Heart right ventricle (tissue), 16 donors: ENCODE measurements around the gene LCORL. TPM values are rescaled to one million over a fixed set of nuclear protein-coding genes. Genes with fewer than 3 reads are reported as not detected.

ENCODE experiments used
- ATAC-seq, 8 donors: fragments of 200-7000 bp; cut with Tn5 transposase; one replicate each; pipeline ENCODE4 v1.9.1; 2020; ENCODE audit warnings: mild to moderate bottlenecking in 8 of 8, moderate library complexity in 8 of 8, moderate number of reproducible peaks in 1 of 8
- DNase-seq, 2 donors: peaks; one replicate each; pipeline ENCODE4 v3.0.0-alpha.2; 2020
- H3K27ac ChIP-seq, 10 donors: fragments of 200-600 bp; sonication (generic) in 2 of 10; one replicate each; pipeline versions ENCODE4 v1.5.0 to v1.8.0; 2020 to 2022; ENCODE audit warnings: mild to moderate bottlenecking in 3 of 10
- H3K27me3 ChIP-seq, 7 donors: fragments of 200-600 bp; one replicate each; pipeline ENCODE4 v1.8.0; 2021 to 2022; ENCODE audit warnings: mild to moderate bottlenecking in 2 of 7
- H3K36me3 ChIP-seq, 9 donors: fragments of 200-600 bp; sonication (generic) in 1 of 9; one replicate each; pipeline versions ENCODE4 v1.5.0 to v1.8.0; 2020 to 2022; ENCODE audit warnings: mild to moderate bottlenecking in 2 of 9
- H3K4me1 ChIP-seq, 9 donors: fragments of 200-600 bp; sonication (generic) in 1 of 9; one replicate each; pipeline versions ENCODE4 v1.5.0 to v1.8.0; 2020 to 2022; ENCODE audit warnings: mild to moderate bottlenecking in 4 of 9
- H3K4me3 ChIP-seq, 10 donors: fragments of 200-600 bp; sonication (generic) in 2 of 10; one replicate each; pipeline versions ENCODE4 v1.5.0 to v1.8.0; 2020 to 2022; ENCODE audit warnings: mild to moderate bottlenecking in 7 of 10, moderate library complexity in 2 of 10
- H3K9me3 ChIP-seq, 11 donors: fragments of 200-600 bp in 10 of 11; sonication (generic) in 2 of 11; one replicate each; pipeline versions ENCODE4 v1.5.0 to v1.8.0; 2013 to 2022; ENCODE audit warnings: mild to moderate bottlenecking in 2 of 11, control low read depth in 1 of 11, moderate library complexity in 1 of 11
- CTCF ChIP-seq, 9 donors: fragments of 200-600 bp; sonication (generic) in 2 of 9; IDR thresholded peaks; one replicate each; pipeline versions ENCODE4 v1.5.0 to v1.8.0; 2021 to 2022; ENCODE audit warnings: antibody characterized with exemption in 9 of 9, mild to moderate bottlenecking in 5 of 9, moderate library complexity in 1 of 9
- WGBS, 2 donors: extraction: QIAGEN DNeasy Blood & Tissue Kit; methylation state at CpG; one replicate each; pipeline ENCODE4 v1.1.7; 2013; ENCODE audit warnings: inconsistent platforms in 1 of 2; 5-methylcytosine and 5-hydroxymethylcytosine counted together
- intact Hi-C, 10 donors: fragments of 100-400 bp; cut with DNase I; formaldehyde crosslinking; loops; one replicate each; pipeline versions ENCODE4 v1.11.1 to v1.14.2; 2022
- polyA plus RNA-seq, 2 donors: library from polyadenylated mRNA; stranded (reverse); fragments of 200-250 nt; gene quantifications; one replicate each; pipeline ENCODE4 v1.2.3, GENCODE V29; 2013
- total RNA-seq, 10 donors: library from RNA; stranded (reverse); fragmentation: NEBNext Ultra II Directional in 3 of 10; extraction: Animal tissue kit (Norgen Biotek cat#: 25700) in 3 of 10; gene quantifications; one replicate each; pipeline versions ENCODE4 v1.2.1 to v1.2.4, GENCODE V29; 2021 to 2023
- donor health status: Arrhythmogenic right ventricular cardiomyopathy.
- donor health status: ischemic (EF 13 %, LVEDD 7.1; RV severe dilation, severe dysfunction).
- donor health status: healthy with polysubstance abuse.
- donor health status: DM: no; HTN: yes; CAD: no.
- donor health status: DM: no; HTN: no; CAD: no.
- donor health status: ischemic (EF 25% LVEDD 6.9; RV normal size, moderate dysfunction).
- donor health status: ischemic (EF 25% LVEDD 5.7; RV mildly dilated, moderate dysfunction).
- donor health status: healthy.
- donor health status: DM: yes; HTN: yes; CAD: no.
- donor health status: Ischemic cardiomyopathy.
- donor health status: ischemic (EF 35%, LVEDD 5.7; RV mildly dilated, moderate dysfunction).
- donor health status: nonischemic (EF 11% LVEDD 7.7; RV severe dilation, severe dysfunction).
- donor health status: DM: yes; HTN: yes; CAD: no.
- donor health status: PGD.
- donor health status: ischemic (EF 29% LVEDD 5.4; RV normal size, mild dysfunction).
- donor health status: nonischemic (EF 23%, LVEDD 6.1; RV moderate dilation, normal function).

LCORL gene
- total and polyA plus RNA-seq, 12 donors, result 1.7 to 11.1 (median 6.4) TPM

- peaks cover 0 to 62% (median 41%) of the 10 kb centered on the region in 9 donors for H3K4me1 ChIP-seq
- no peak for ATAC-seq
- TF ChIP-seq CTCF (IDR thresholded peaks at IDR 0.05), result no peak
Measured at GRCh38 chr4:17809667-17810066, 211.9 kb downstream of the LCORL start.

DNA sequence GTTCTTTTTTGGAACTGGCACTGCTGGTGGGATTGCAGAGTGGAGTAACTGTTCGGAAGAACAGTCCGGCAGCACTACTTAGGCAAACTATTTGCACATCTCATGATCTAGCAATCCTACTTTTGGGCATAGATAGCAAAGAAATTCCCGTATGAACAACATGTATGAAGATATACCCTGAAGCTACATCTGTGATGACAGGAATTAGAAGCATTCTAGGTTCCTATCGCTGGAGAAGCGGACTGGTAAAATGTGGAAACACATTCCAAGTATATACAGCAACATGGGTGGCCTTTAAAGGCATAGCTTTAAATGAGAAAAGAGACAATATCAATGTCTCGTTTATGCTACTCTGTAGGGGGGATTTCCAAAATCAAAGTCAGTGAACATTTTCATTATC, 214.1 kb downstream of the LCORL start:
- no peak for TF ChIP-seq CTCF (IDR thresholded peaks at IDR 0.05)
- no peaks in the 10 kb centered on the region for H3K9me3 ChIP-seq
- peak overlapping the region in 7 of 10 donors; percentile 8 to 91 (median 26) for H3K4me3 ChIP-seq
- H3K27me3 ChIP-seq, result no peaks in the 10 kb centered on the region
- H3K36me3 ChIP-seq, result peaks cover 0 to 30% (median 14%) of the 10 kb centered on the region in 9 donors
- DNase-seq, result no peak
- H3K4me1 ChIP-seq, result peaks cover 0 to 53% (median 41%) of the 10 kb centered on the region in 9 donors
- intact Hi-C loops, result loop anchor here in 9 of 10 donors (2.0 to 10.0 kb wide), 8 partner anchors 183 to 263 kb away; partner anchors contain the start of genes LCORL (in 2 of the 9), LAP3 (in 1 of the 9) and MED28 (in 1 of the 9)
- no peak for ATAC-seq
- peak overlapping the region in 1 of 10 donors; percentile 12 for H3K27ac ChIP-seq
- WGBS, 2 donors, result 27 to 38% methylated on average over 6 of the region's 6 CpGs

More at GRCh38 chr4:17809667-17810066, 211.9 kb downstream of the LCORL start:
- H3K27me3 ChIP-seq, result no peaks in the 10 kb centered on the region
- peak overlapping the region; percentile 88 to 98 (median 95) for H3K27ac ChIP-seq
- 2 to 4% methylated on average over 7 of the region's 7 CpGs for WGBS, 2 donors
- intact Hi-C loops, result loop anchor here in 9 of 10 donors (1.0 to 10.0 kb wide), 13 partner anchors 185 to 785 kb away; partner anchors contain the start of genes LCORL (in 5 of the 9), LAP3 (in 2 of the 9) and MED28 (in 2 of the 9)
- peak overlapping the region; percentile 63 to 91 (median 84) for H3K4me3 ChIP-seq
- no peaks in the 10 kb centered on the region for H3K9me3 ChIP-seq
- no peak for DNase-seq
- H3K36me3 ChIP-seq, result peaks cover 0 to 7% (median 0%) of the 10 kb centered on the region in 9 donors

- intact Hi-C loops, result loop anchor here in 9 of 10 donors (2.0 to 10.0 kb wide), 8 partner anchors 181 to 261 kb away; partner anchors contain the start of genes LCORL (in 2 of the 9), LAP3 (in 1 of the 9) and MED28 (in 1 of the 9)
- Histone ChIP-seq H3K27me3 (no peaks in the 10 kb centered on the region), H3K4me1 (peaks cover 0 to 43% (median 36%) of the 10 kb centered on the region in 9 donors), H3K9me3 (no peaks in the 10 kb centered on the region), H3K27ac (no peak overlapping the region), H3K36me3 (peaks cover 0 to 47% (median 16%) of the 10 kb centered on the region in 9 donors), H3K4me3 (no peak overlapping the region)
- no peak for DNase-seq
- WGBS, 2 donors, result 86 to 93% methylated on average over 3 of the region's 3 CpGs
- no peak for ATAC-seq
- no peak for TF ChIP-seq CTCF (IDR thresholded peaks at IDR 0.05)
Measured at GRCh38 chr4:17805580-17806155, 215.9 kb downstream of the LCORL start.

DNA sequence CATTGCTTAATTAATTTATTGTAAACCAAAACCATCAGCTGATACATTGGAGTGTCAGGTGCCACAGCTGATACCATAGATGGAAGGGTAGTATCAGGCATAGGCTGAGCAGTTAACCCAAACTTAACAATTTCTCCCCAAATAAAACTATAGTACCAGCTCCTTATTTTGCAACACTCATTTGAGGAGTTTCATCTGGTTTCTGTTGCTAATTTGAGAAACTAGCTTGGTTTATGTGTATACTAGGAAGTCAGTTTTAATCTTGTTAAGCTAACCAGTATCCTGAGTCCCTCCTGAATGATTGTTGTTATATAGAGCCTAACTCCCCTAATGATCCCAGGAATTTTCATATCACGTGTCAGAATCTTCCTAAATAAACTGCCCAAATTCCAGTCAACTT, 223.7 kb downstream of the LCORL start:
- 91 to 95% methylated on average over 1 of the region's 1 CpG for WGBS, 2 donors
- intact Hi-C loops, result no loop called here
- Histone ChIP-seq H3K9me3 (no peaks in the 10 kb centered on the region), H3K27ac (no peak overlapping the region), H3K4me1 (peaks cover 0 to 3% (median 0%) of the 10 kb centered on the region in 9 donors), H3K27me3 (no peaks in the 10 kb centered on the region), H3K4me3 (no peak overlapping the region), H3K36me3 (peaks cover 0 to 72% (median 5%) of the 10 kb centered on the region in 9 donors)
- no peak for ATAC-seq
- DNase-seq, result no peak
- no peak for TF ChIP-seq CTCF (IDR thresholded peaks at IDR 0.05)
